GM21381 (cell line): ENCODE results near the gene GALNT10.

Experiments used
- ATAC-seq: cut with Tn5 transposase; IDR thresholded peaks from one replicate; pipeline ENCODE4 v1.9.1; 2021; ENCODE audit warnings: mild to moderate bottlenecking, moderate library complexity; ENCODE audit not compliant: unreplicated experiment

GALNT10 gene

DNA sequence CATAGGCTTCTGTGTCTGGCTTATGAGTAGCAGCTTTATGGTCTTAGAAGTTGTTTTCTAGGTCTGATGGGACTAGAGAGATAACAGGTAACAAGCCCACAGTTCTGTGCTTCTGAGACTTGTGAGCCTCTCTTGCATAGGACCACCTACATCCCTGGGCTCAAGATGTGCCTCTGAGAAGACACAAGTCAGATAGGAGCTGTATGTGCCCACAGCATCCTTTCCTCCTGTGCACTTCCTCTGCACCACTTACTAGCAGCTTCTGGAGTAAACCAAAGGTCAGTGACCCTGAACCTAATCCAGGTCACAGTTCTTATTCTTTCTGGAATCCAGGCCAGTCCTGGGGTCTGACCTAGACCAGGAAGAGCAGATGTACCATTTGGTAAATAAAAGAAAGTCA, 40.0 kb downstream of the GALNT10 start:
- ATAC-seq, result no peak

GRCh38 chr5:154234551-154234950, 44.0 kb downstream of the GALNT10 start:
- ATAC-seq, result no peak

DNA sequence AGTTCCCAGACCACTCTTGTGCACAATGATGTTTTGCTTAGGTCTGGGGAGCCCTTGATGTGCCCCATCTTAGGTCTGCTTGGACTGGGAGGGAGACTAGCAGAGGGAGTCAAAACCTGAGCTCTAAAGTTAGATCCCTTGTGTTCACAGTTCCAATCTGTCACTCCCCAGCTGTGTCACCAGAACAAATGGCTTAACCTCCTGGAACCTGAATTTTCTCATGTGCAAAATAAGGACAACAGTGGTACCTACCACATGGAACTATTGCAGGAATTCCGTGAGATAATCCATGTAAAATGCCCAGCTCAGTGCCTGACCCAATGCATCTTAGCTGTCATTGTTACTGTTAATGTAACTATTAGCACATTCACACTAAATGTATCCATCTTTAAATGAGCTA, 45.5 kb downstream of the GALNT10 start:
- no peak for ATAC-seq

GRCh38 chr5:154236536-154237375, 46.2 kb downstream of the GALNT10 start:
- ATAC-seq, result no peak

DNA sequence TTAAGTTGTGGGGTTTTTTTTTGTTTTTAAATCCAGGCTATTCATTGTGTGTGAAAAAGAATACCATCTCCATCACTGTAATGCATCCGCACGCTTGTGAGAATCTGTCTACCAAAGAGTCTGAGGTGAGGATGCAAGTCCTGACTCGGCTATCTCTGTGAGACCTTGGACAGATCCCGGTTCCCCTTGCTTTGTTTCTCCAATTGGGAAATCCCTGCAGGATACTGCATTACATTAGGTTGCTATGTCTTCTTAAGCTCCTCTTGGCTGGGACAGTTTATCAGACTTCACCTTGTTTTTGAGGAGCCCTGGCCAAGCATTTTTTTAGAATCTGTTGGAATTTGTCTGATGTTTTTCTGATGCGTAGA, 46.8 kb downstream of the GALNT10 start:
- ATAC-seq, result no peak

GRCh38 chr5:154237946-154238345, 47.4 kb downstream of the GALNT10 start:
- no peak for ATAC-seq

DNA sequence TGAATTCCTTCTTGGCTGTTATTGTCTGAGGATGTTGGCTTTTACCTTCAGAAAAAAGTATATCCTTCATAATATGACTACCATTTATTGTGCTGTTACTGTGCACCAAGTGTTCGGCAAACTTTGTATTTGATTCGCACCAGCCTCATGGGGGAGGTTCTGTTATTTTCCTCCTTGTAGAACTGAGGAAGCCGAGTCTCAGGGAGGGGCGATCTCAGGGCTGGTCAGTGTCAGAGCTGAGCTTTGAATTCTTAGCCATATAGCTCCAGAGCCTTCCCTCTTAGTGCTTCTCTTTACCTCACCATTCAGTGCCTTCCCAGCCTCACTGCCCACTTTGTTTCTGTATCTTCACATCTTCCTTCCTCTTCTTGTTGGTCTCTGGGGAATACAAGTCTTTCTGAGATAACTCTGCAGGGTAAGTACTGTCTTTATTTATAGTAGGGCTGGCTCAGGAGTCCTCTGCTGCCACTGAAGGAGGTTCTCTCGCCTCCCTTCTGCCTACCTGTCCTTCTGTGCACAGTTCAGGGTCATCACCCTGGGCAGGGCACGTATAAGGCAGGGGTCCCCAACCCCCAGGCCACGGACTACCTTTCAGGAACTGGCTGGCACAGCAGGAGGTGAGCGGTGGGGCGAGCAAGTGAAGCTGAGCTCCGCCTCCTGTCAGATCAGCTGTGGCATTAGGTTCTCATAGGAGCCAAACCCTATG, 48.4 kb downstream of the GALNT10 start:
- ATAC-seq, result peak; percentile 68

- ATAC-seq, result no peak
These were observed 50.1 kb downstream of the GALNT10 start for GRCh38 chr5:154240595-154240994.

DNA sequence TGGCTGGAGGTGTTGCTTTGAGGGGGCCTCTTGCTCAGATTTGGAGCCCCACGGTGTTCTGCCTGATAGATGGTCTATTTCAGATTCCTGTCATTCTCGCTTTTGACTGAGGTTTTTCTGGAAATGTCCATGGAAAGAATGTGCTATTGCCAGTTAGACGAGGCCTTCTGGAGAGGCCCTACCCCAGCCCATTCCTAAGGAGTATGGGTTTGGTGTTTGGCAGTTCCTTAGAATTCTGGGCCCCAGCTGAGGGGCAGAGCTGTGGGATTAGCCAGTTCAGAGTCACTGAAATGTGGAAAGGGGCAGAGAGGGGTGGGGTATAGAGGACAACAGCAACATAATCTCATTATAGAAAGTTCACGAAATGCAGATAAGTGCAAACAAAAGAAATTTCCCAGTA, 50.5 kb downstream of the GALNT10 start:
- no peak for ATAC-seq

DNA sequence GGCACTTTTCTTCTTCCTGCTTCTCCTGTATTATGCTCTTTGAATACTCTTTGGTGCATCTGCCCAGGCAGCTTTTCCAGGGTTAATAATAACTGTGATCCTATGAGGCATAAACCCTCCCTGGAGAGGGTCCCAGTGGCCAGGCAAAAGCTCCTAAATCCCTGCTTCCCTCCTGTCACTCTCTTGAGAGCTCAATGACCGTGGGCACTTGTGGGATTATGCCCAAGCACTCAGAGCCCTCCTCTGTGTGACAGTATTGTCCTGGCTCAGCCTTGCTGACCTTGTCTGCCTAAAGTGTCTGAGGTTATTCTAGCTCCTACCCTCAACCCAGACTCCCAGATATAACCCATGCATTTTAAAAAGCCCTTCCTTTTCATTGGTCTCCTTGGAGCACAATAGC, 51.9 kb downstream of the GALNT10 start:
- ATAC-seq, result no peak

DNA sequence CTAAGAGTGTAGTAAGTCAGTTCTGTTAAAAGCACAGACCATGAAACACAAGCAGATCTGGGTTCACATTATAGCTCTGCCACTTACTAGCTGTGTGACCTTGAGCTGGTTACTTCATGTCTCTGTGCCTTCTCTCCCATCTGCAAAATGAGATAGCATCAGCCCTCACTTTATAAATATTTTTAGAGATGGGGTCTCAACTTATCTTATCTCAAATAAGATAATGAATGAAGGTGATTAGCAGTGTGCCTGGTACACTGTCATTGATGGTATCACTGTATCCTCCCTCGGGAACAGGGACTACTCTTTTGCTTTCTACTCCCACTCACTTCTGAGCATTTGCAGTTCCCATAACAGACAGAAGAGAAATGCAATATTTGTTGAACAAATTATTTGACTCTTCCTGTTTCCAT, 52.4 kb downstream of the GALNT10 start:
- ATAC-seq, result no peak

DNA sequence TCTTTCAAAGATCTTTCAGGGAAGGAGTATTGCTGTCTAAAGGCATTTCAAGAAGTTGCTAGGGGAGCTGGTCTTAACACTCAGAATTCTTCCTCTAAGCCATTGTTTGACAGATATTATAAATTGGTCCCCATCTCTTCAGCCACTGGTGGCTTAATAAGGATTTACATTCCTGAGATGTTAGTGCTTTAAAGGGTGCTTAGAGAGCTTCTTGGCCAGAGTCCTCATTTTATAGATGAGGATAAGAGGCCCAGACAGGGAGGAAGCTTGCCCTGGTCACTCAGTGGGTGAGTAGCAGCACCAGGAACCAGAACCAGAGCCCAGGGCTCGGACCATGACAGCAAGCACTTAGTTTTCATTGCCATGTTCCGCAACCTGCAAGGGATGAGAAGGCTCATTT, 53.2 kb downstream of the GALNT10 start:
- ATAC-seq, result no peak

GRCh38 chr5:154244476-154244875, 53.9 kb downstream of the GALNT10 start:
- no peak for ATAC-seq

- ATAC-seq, result no peak
These were observed 58.2 kb downstream of the GALNT10 start for GRCh38 chr5:154248691-154249090.

DNA sequence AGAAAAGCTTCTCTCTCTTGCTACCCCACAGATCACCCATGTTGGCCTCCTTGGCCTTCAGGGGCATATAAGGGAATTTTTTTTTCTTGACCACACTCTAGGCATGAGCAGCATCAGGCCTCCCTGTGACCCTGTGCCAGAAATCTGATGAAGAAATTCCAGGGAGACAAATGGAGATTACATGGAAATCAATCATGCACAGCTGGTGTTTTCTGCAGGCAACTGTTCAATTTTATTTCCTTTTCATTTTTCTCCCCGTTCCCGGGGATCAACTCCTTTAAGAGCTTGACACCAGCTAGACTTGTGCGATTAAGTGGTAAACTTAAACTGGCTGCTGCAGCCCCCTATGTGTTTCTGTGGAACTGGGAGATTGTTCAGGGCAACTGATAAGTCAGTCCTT, 59.3 kb downstream of the GALNT10 start:
- ATAC-seq, result no peak

DNA sequence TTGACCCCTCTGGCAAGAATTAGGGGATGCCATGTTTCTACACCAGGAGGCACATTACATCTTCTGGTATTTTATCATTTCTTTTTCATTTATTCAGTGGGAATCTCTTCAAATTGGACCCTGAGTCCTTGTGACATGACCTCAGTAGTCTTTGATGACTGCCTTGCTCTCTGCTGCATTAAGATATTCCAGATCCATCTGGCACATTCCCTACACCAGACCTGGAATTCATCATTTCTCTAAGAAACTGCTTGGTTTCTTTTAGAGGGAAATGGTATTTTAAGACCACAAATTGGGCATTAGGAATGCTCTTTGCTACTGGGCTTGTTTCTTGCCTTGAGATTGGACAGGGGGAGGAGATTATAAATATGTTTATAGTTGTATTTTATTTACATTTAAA, 61.0 kb downstream of the GALNT10 start:
- no peak for ATAC-seq

DNA sequence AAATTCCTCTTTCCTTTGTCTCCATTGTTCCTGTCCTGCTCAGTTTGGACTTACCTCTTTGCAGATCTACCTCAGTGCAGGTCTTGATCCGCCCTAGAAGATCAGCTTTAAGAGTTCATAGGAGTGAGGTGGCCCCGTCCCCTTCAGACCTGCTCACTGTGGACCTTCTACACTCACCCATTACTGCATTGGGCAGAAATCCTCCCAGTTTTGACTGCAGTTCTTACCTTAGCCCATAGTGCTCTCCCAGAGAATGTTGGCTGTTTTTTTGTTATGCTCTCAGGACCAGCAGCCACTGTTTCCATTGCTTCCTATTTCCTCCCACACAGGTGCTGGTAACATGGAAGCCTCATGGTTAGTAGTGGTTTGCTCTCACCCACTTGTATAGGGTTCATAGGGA, 63.3 kb downstream of the GALNT10 start:
- ATAC-seq, result no peak

- no peak for ATAC-seq
These were observed 64.4 kb downstream of the GALNT10 start for GRCh38 chr5:154254896-154255295.

DNA sequence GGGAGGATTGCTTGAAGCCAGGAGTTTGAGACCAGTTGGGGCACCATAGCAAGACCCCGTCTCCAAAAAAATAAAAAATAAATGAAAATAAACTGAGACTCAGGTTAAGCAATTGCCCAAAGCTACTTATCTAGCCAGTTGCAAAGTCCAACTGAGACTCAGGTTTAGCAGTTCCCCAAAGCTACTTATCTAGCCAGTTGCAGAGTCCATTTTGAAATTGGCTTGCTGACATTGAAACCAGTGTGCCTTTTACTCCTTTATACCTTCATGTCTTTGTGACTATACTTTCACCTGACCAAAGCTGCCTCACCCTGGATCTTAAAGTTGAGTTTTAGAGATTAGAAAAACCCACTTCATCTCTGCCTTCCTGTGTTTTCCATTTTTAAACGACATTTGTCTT, 66.5 kb downstream of the GALNT10 start:
- ATAC-seq, result no peak

DNA sequence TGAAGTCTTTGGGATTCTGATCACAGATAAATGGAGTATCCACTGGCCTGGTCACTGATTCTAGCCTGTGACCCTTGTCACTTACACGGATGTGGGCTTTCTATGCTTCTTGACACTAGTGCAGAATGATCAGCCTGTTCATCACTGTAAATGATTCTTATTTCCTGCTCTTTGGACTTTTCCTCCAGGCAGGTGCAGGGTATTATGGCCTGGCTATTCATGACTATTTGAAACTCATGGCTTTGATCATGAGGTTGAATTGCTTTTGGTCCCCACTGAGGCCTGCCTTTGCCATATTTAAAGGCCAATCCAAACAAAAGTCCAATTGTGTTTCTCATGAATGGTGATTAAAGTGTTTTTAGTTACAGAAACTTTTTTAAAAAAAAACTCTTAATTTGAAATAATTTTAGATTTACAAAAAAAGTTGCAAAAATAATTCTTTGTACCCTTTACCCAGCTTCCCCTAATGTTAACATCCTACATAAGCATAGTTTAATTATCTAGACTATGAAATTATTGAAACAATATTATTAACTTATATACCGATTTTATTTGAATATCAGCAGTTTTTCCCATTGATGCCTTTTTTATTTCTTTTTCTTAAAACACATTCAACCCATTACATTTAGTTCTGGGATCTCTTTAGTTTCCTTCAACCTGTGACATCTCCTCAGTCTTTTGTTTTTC, 68.1 kb downstream of the GALNT10 start:
- no peak for ATAC-seq

- ATAC-seq, result no peak
These were observed 69.8 kb downstream of the GALNT10 start for GRCh38 chr5:154260224-154260927.
